Right lobe of liver (tissue), 6 donors: Measurements from ENCODE around the gene CARD19. TPM values are rescaled to one million over a fixed set of nuclear protein-coding genes. Genes with fewer than 3 reads are reported as not detected.

ENCODE experiments used
- ATAC-seq, 4 donors: fragments of 200-7000 bp; cut with Tn5 transposase; one replicate each; pipeline ENCODE4 v1.9.1; 2020; ENCODE audit warnings: mild to moderate bottlenecking in 4 of 4, moderate library complexity in 4 of 4
- DNase-seq, 3 donors: peaks; one replicate each; pipeline ENCODE4 v3.0.0-alpha.2; 2020
- H3K27ac ChIP-seq, 3 donors: fragments of 200-600 bp; one replicate each; pipeline ENCODE4 v1.8.0; 2022
- H3K27me3 ChIP-seq, 2 donors: fragments of 200-600 bp; one replicate each; pipeline ENCODE4 v1.8.0; 2022
- H3K36me3 ChIP-seq, 4 donors: fragments of 200-600 bp; sonication (generic) in 1 of 4; one replicate each; pipeline versions ENCODE4 v1.5.1 to v1.8.0; 2017 to 2022; ENCODE audit warnings: control low read depth in 1 of 4
- H3K4me1 ChIP-seq, 4 donors: fragments of 200-600 bp; sonication (generic) in 1 of 4; one replicate each; pipeline versions ENCODE4 v1.5.1 to v1.8.0; 2017 to 2022; ENCODE audit warnings: control low read depth in 1 of 4
- H3K4me3 ChIP-seq, 3 donors: fragments of 200-600 bp; one replicate each; pipeline ENCODE4 v1.8.0; 2022
- H3K9me3 ChIP-seq, 4 donors: fragments of 200-600 bp; sonication (generic) in 1 of 4; one replicate each; pipeline versions ENCODE4 v1.5.1 to v1.8.0; 2017 to 2022; ENCODE audit warnings: control low read depth in 1 of 4
- CTCF ChIP-seq, 4 donors: fragments of 200-600 bp in 3 of 4; fragments of 450-650 bp in 1 of 4; IDR thresholded peaks; one replicate each; pipeline versions ENCODE4 v1.5.1 to v1.8.0; 2016 to 2022; ENCODE audit warnings: antibody characterized with exemption in 4 of 4, mild to moderate bottlenecking in 2 of 4
- POLR2A ChIP-seq: fragments of 450-650 bp; IDR thresholded peaks from one replicate; pipeline ENCODE4 v1.6.1; 2017; ENCODE audit warnings: antibody characterized with exemption, mild to moderate bottlenecking
- WGBS: methylation state at CpG from one replicate; pipeline ENCODE4 v1.1.6; 2018; ENCODE audit warnings: low coverage, low lambda C conversion rate; ENCODE audit not compliant: insufficient coverage; ENCODE audit errors: missing lambda C conversion rate; 5-methylcytosine and 5-hydroxymethylcytosine counted together
- intact Hi-C, 2 donors: fragments of 100-400 bp; cut with DNase I; formaldehyde crosslinking; loops; one replicate each; pipeline versions ENCODE4 v1.11.2 to v1.14.1; 2022
- total RNA-seq, 6 experiments: library from RNA; depleted of rRNA in 2 of 6; stranded (reverse); fragments of >200 nt in 2 of 6; fragmentation: NEBNext Ultra II Directional in 3 of 6; extraction: Animal tissue kit (Norgen Biotek cat#: 25700) in 3 of 6; gene quantifications; one replicate each; pipeline versions ENCODE4 v1.1.0 to v1.2.4, GENCODE V29; 2016 to 2023
- donor health status: DM: no; HTN: yes; CAD: no.
- donor health status: DM: no; HTN: no; CAD: no.
- donor health status: DM: no; HTN: no; CAD: no.
- donor health status: DM: no; HTN: yes; CAD: no.
- donor health status: DM: no; HTN: yes; CAD: no.

CARD19 gene
- total RNA-seq, 6 experiments from 2014 or later: 6.3 to 31.7 (median 12.1) TPM

- intact Hi-C loops: no loop called here
- ATAC-seq (peak in 3 of 4 donors; percentile 2 to 5 (median 3)), DNase-seq (no peak)
- Histone ChIP-seq H3K9me3 (no peaks in the 10 kb centered on the region), H3K4me3 (no peak overlapping the region), H3K4me1 (peaks cover 0 to 32% (median 15%) of the 10 kb centered on the region in 4 donors), H3K27ac (no peak overlapping the region), H3K36me3 (no peaks in the 10 kb centered on the region), H3K27me3 (no peaks in the 10 kb centered on the region)
- WGBS: 54% methylated on average over 3 of the region's 12 CpGs
- TF ChIP-seq CTCF (IDR thresholded peaks at IDR 0.05): no peak
- TF ChIP-seq POLR2A: no peak
These were observed 31.5 kb upstream of the CARD19 start for GRCh38 chr9:93064392-93065134.

- WGBS: 65% methylated on average over 11 of the region's 15 CpGs
- TF ChIP-seq CTCF (IDR thresholded peaks at IDR 0.05) (no peak), POLR2A (no peak)
- Histone ChIP-seq H3K36me3 (no peaks in the 10 kb centered on the region), H3K27me3 (no peaks in the 10 kb centered on the region), H3K27ac (no peak overlapping the region), H3K4me1 (peaks cover 0 to 25% (median 11%) of the 10 kb centered on the region in 4 donors), H3K9me3 (no peaks in the 10 kb centered on the region), H3K4me3 (no peak overlapping the region)
- intact Hi-C loops: no loop called here
- no peak for DNase-seq
- ATAC-seq: no peak
These were observed 30.8 kb upstream of the CARD19 start for GRCh38 chr9:93065135-93065720.

- Histone ChIP-seq H3K4me1 (peaks cover 0 to 11% (median 4%) of the 10 kb centered on the region in 4 donors), H3K36me3 (no peaks in the 10 kb centered on the region), H3K27me3 (no peaks in the 10 kb centered on the region), H3K27ac (no peak overlapping the region), H3K9me3 (no peaks in the 10 kb centered on the region), H3K4me3 (no peak overlapping the region)
- DNase-seq (no peak), ATAC-seq (no peak)
- TF ChIP-seq CTCF (IDR thresholded peaks at IDR 0.05) (no peak), POLR2A (no peak)
- 64% methylated on average over 3 of the region's 3 CpGs for WGBS
- intact Hi-C loops: no loop called here
These were observed 28.9 kb upstream of the CARD19 start for GRCh38 chr9:93066978-93067603.

GRCh38 chr9:93068956-93069355, 27.1 kb upstream of the CARD19 start:
- TF ChIP-seq CTCF (IDR thresholded peaks at IDR 0.05) (no peak), POLR2A (no peak)
- WGBS: 91% methylated on average over 4 of the region's 4 CpGs
- ATAC-seq: no peak
- Histone ChIP-seq H3K27ac (no peak overlapping the region), H3K27me3 (no peaks in the 10 kb centered on the region), H3K9me3 (no peaks in the 10 kb centered on the region), H3K4me1 (peaks cover 0 to 13% (median 0%) of the 10 kb centered on the region in 4 donors), H3K4me3 (no peak overlapping the region), H3K36me3 (no peaks in the 10 kb centered on the region)
- no peak for DNase-seq
- intact Hi-C loops: no loop called here
